H1 (cell line): Measurements from ENCODE around the gene PLXNA4. TPM values are rescaled to one million over a fixed set of nuclear protein-coding genes. Genes with fewer than 3 reads are reported as not detected.

Source experiments
- CTCF ChIA-PET: fragments of 300-600 bp; sonication (Branson Sonifier 250); formaldehyde crosslinking; loops from one replicate; lab custom pipeline; 2021; ENCODE audit not compliant: partially characterized antibody; lab: Charles Lee
- POLR2A ChIA-PET: fragments of 300-600 bp; sonication (Branson Sonifier 250); formaldehyde crosslinking; loops from one replicate; lab custom pipeline; 2021; ENCODE audit warnings: inconsistent platforms; ENCODE audit not compliant: partially characterized antibody; lab: Charles Lee
- DNase-seq, 2 experiments: peaks; one replicate each; pipeline versions ENCODE4 v3.0.0 to v3.0.0-alpha.2; 2010 to 2022; ENCODE audit warnings: low spot score in 2 of 2, low read depth in 1 of 2, mixed read lengths in 1 of 2
- FAIRE-seq: peaks from 2 replicates; lab custom pipeline; 2011; peaks lifted over from hg19 to GRCh38; lab: Jason Lieb, UNC
- H2AFZ ChIP-seq: 2 replicates; pipeline ENCODE4 v1.8.1; 2012; ENCODE audit warnings: low read length, inconsistent platforms
- H2AK5ac ChIP-seq: 2 replicates; pipeline ENCODE4 v1.6.1; 2013; ENCODE audit warnings: low read depth, low read length
- H2BK120ac ChIP-seq: replicated peaks from 2 replicates; pipeline ENCODE3; 2013; ENCODE audit warnings: low read depth, low read length, inconsistent platforms
- H2BK12ac ChIP-seq: 2 replicates; pipeline ENCODE4 v1.6.1; 2013; ENCODE audit warnings: low read depth, low read length
- H2BK15ac ChIP-seq: 2 replicates; pipeline ENCODE4 v1.6.1; 2013; ENCODE audit warnings: low read length
- H2BK20ac ChIP-seq: 2 replicates; pipeline ENCODE4 v1.6.1; 2013; ENCODE audit warnings: low read length
- H2BK5ac ChIP-seq: 2 replicates; pipeline ENCODE4 v1.6.1; 2013; ENCODE audit warnings: low read depth, low read length
- H3K14ac ChIP-seq: 2 replicates; pipeline ENCODE4 v1.6.1; 2013; ENCODE audit warnings: inconsistent platforms; ENCODE audit not compliant: insufficient read length
- H3K18ac ChIP-seq: 2 replicates; pipeline ENCODE4 v1.6.1; 2013; ENCODE audit warnings: low read length; ENCODE audit errors: extremely low read depth
- H3K23ac ChIP-seq: 2 replicates; pipeline ENCODE4 v1.6.1; 2013; ENCODE audit warnings: inconsistent platforms; ENCODE audit not compliant: insufficient read length
- H3K23me2 ChIP-seq: 2 replicates; pipeline ENCODE4 v1.6.1; 2013; ENCODE audit warnings: low read depth, low read length
- H3K27ac ChIP-seq: 2 replicates; pipeline ENCODE4 v1.6.1; 2011; ENCODE audit warnings: low read depth, low read length, inconsistent platforms
- H3K27me3 ChIP-seq, 4 experiments: replicated peaks in 1 of 4; 1 replicate in 1 of 4; 2 replicates in 3 of 4; pipeline versions ENCODE4 v1.6.1 to v1.8.1; 2011 to 2013; ENCODE audit warnings: low read length in 3 of 4, mild to moderate bottlenecking in 3 of 4, inconsistent platforms in 2 of 4, mixed read lengths in 2 of 4, moderate library complexity in 1 of 4; ENCODE audit not compliant: control insufficient read depth in 3 of 4, insufficient read depth in 3 of 4; ENCODE audit errors: extremely low read depth in 1 of 4
- H3K36me3 ChIP-seq, 4 experiments: 2 replicates each; pipeline versions ENCODE4 v1.6.1 to v1.8.1; 2011 to 2013; ENCODE audit warnings: mild to moderate bottlenecking in 4 of 4, low read length in 3 of 4, moderate library complexity in 2 of 4, control low read depth in 1 of 4, inconsistent platforms in 1 of 4; ENCODE audit not compliant: insufficient read depth in 4 of 4, control insufficient read depth in 2 of 4
- H3K4ac ChIP-seq: replicated peaks from 2 replicates; pipeline ENCODE3; 2013; ENCODE audit warnings: low read length, low read depth, mixed read lengths, inconsistent platforms; ENCODE audit not compliant: insufficient read length
- H3K4me1 ChIP-seq, 4 experiments: replicated peaks in 1 of 4; 1 replicate in 1 of 4; 2 replicates in 3 of 4; pipeline versions ENCODE4 v1.6.1 to v1.8.1; 2011 to 2013; ENCODE audit warnings: low read length in 3 of 4, inconsistent platforms in 2 of 4, mixed read lengths in 1 of 4; ENCODE audit not compliant: insufficient read depth in 4 of 4, control insufficient read depth in 3 of 4
- H3K4me2 ChIP-seq, 2 experiments: 2 replicates each; pipeline versions ENCODE4 v1.6.1 to v1.8.1; 2011 to 2013; ENCODE audit warnings: low read depth in 2 of 2, low read length in 2 of 2, control low read depth in 1 of 2, inconsistent platforms in 1 of 2, mild to moderate bottlenecking in 1 of 2; ENCODE audit not compliant: insufficient read depth in 1 of 2
- H3K4me3 ChIP-seq, 4 experiments: fragments of 200-600, 300-600 bp in 1 of 4; sonication (generic), shearing (Covaris generic), sonication (Bioruptor Twin) in 1 of 4; 2 replicates each; pipeline versions ENCODE4 v1.5.1 to v1.8.1; 2011 to 2016; ENCODE audit warnings: low read length in 4 of 4, low read depth in 3 of 4, control low read depth in 2 of 4, inconsistent platforms in 2 of 4, mild to moderate bottlenecking in 2 of 4, mixed read lengths in 1 of 4, moderate library complexity in 1 of 4; ENCODE audit not compliant: insufficient read depth in 2 of 4; ENCODE audit errors: extremely low read depth in 1 of 4
- H3K56ac ChIP-seq: replicated peaks from 2 replicates; pipeline ENCODE3; 2013; ENCODE audit warnings: low read depth, mild to moderate bottlenecking, mixed read lengths, low read length, inconsistent platforms; ENCODE audit not compliant: insufficient read length
- H3K79me1 ChIP-seq: 2 replicates; pipeline ENCODE4 v1.6.1; 2013; ENCODE audit warnings: low read depth, low read length, control low read depth
- H3K79me2 ChIP-seq, 2 experiments: 2 replicates each; pipeline versions ENCODE4 v1.6.1 to v1.8.1; 2012 to 2013; ENCODE audit warnings: low read length in 2 of 2, mild to moderate bottlenecking in 2 of 2, inconsistent platforms in 1 of 2; ENCODE audit not compliant: insufficient read depth in 2 of 2, control insufficient read depth in 1 of 2
- H3K9ac ChIP-seq, 4 experiments: replicated peaks in 1 of 4; 1 replicate in 1 of 4; 2 replicates in 3 of 4; pipeline versions ENCODE4 v1.6.1 to v1.8.1; 2011 to 2013; ENCODE audit warnings: low read depth in 3 of 4, low read length in 3 of 4, control low read depth in 2 of 4, mild to moderate bottlenecking in 2 of 4, moderate library complexity in 2 of 4, inconsistent platforms in 1 of 4; ENCODE audit errors: extremely low read depth in 1 of 4
- H3K9me3 ChIP-seq, 2 experiments: 2 replicates each; pipeline versions ENCODE4 v1.6.1 to v1.8.1; 2012 to 2013; ENCODE audit warnings: mild to moderate bottlenecking in 2 of 2, moderate library complexity in 2 of 2, control low read depth in 1 of 2, inconsistent platforms in 1 of 2, low read depth in 1 of 2, low read length in 1 of 2, mixed read lengths in 1 of 2; ENCODE audit not compliant: insufficient read depth in 2 of 2
- H4K20me1 ChIP-seq, 2 experiments: replicated peaks in 1 of 2; 2 replicates each; pipeline versions ENCODE3 to v1.8.1; 2011 to 2013; ENCODE audit warnings: inconsistent platforms in 2 of 2, low read length in 2 of 2, mild to moderate bottlenecking in 1 of 2; ENCODE audit not compliant: insufficient read depth in 2 of 2, control insufficient read depth in 1 of 2
- H4K5ac ChIP-seq: 2 replicates; pipeline ENCODE4 v1.6.1; 2013; ENCODE audit warnings: low read length, low read depth, mixed read lengths, inconsistent platforms; ENCODE audit not compliant: insufficient read length
- H4K8ac ChIP-seq: 2 replicates; pipeline ENCODE4 v1.8.0; 2013; ENCODE audit warnings: mild to moderate bottlenecking, moderate library complexity, low read length, inconsistent platforms; ENCODE audit not compliant: insufficient read depth; ENCODE audit errors: extremely low read depth
- H4K91ac ChIP-seq: replicated peaks from 2 replicates; pipeline ENCODE3; 2013; ENCODE audit warnings: low read length, mixed read lengths, inconsistent platforms; ENCODE audit not compliant: insufficient read length
- TAF7 ChIP-seq: optimal IDR thresholded peaks from 2 replicates; pipeline ENCODE3; 2011; ENCODE audit warnings: low read depth, mild to moderate bottlenecking, inconsistent platforms, low read length, moderate library complexity, borderline replicate concordance
- WGBS, 2 experiments: shearing (Covaris generic) in 1 of 2; methylation state at CpG; one replicate each; pipeline versions ENCODE4 v1.1.6 to v1.1.7; 2013 to 2015; ENCODE audit warnings: low lambda C conversion rate in 2 of 2, mixed read lengths in 2 of 2, inconsistent platforms in 1 of 2, low coverage in 1 of 2, missing lambda C conversion rate in 1 of 2; ENCODE audit not compliant: insufficient replicate concordance in 2 of 2, insufficient coverage in 1 of 2, insufficient read length in 1 of 2; ENCODE audit errors: extremely low coverage in 1 of 2, missing lambda C conversion rate in 1 of 2; 5-methylcytosine and 5-hydroxymethylcytosine counted together
- polyA plus RNA-seq, 7 experiments: library from polyadenylated mRNA; depleted of rRNA in 3 of 7; stranded (reverse) in 5 of 7; unstranded in 2 of 7; fragments of >200 nt in 5 of 7; fragments of 200-250 nt in 2 of 7; gene quantifications; 1 replicate in 5 of 7; 2 replicates in 1 of 7; 4 replicates in 1 of 7; pipeline versions ENCODE4 v1.2.1 to v1.2.3, GENCODE V29; 2011 to 2013; ENCODE audit warnings: missing spikeins in 2 of 7, mixed read lengths in 2 of 7
- total RNA-seq: library from RNA; stranded (reverse); fragmentation: NEBNext Ultra II Directional; extraction: Animal tissue kit (Norgen Biotek cat#: 25700); gene quantifications from 2 replicates; pipeline ENCODE4 v1.2.1, GENCODE V29; 2021

Gene PLXNA4
- total and polyA plus RNA-seq, 2 of the 8 experiments (the other 6 are each of a cell fraction or from before 2014, with no cell fraction given) = 0.76 to 0.79 TPM

- Histone ChIP-seq H2BK20ac (no peak overlapping the region), H2AK5ac (no peak overlapping the region), H3K27me3 (no peaks in the 10 kb centered on the region; a peak in 1 of 7 replicates), H3K4me3 (no peak overlapping the region), H3K18ac (no peak overlapping the region), H3K4me2 (no peak overlapping the region), H3K27ac (no peak overlapping the region), H2AFZ (no peak overlapping the region), H3K9ac (no peak overlapping the region), H2BK15ac (no peak overlapping the region), H3K23ac (no peak overlapping the region), H2BK5ac (no peak overlapping the region), H3K23me2 (no peaks in the 10 kb centered on the region), H3K4ac (no peak overlapping the region), H4K5ac (no peak overlapping the region), H2BK120ac (no peak overlapping the region), H4K8ac (no peak overlapping the region), H4K20me1 (no peaks in the 10 kb centered on the region), H3K9me3 (no peaks in the 10 kb centered on the region), H3K4me1 (peaks cover 0 to 7% (median 2%) of the 10 kb centered on the region in 4 experiments; a peak in 4 of 7 replicates), H3K36me3 (no peaks in the 10 kb centered on the region), H3K79me1 (no peaks in the 10 kb centered on the region), H4K91ac (no peak overlapping the region), H3K14ac (no peak overlapping the region), H3K56ac (no peak overlapping the region), H2BK12ac (no peak overlapping the region), H3K79me2 (no peaks in the 10 kb centered on the region)
- DNase-seq (no peak), FAIRE-seq (no peak)
- POLR2A ChIA-PET = no interaction called here
- WGBS, 2 experiments = 96% methylated on average over 2 of the region's 2 CpGs; no CpG with 5 or more reads in 1 of the 2 experiments
- CTCF ChIA-PET = interaction anchor here (0.8 to 1.4 kb wide), 2 partner anchors 15 to 37 kb away, joined by 3 to 4 read pairs; no protein-coding TSS in a partner anchor
- TF ChIP-seq TAF7 = no peak
These were observed 112.3 kb downstream of the PLXNA4 start for GRCh38 chr7:132463922-132464321.
